Natural killer cell treated with Interleukin-12 subunit alpha and Interleukin-12 subunit beta and Interleukin-15 and Interleukin-18, amount 100 ng/mL, for 72 hours (primary cell): Measurements from ENCODE around the gene PHACTR2. TPM values are rescaled to one million over a fixed set of nuclear protein-coding genes. Genes with fewer than 3 reads are reported as not detected.
"Not testable (repeated sequence)": the region's sequence is repeated elsewhere in the genome, so short reads cannot be mapped to it uniquely, and the experiment has no call there.

ENCODE experiments used
- ATAC-seq, 2 donors: fragments of 150-1000 bp; cut with Tn5 transposase in 1 of 2; sonication (Bioruptor Pico), chemical (Tn5 transposase) in 1 of 2; 2 replicates each; pipeline ENCODE4 v1.10.0; 2021
- DNase-seq: peaks from one replicate; pipeline ENCODE4 v3.0.0; 2022; ENCODE audit warnings: low spot score
- H3K27ac Mint-ChIP-seq, 2 donors: 1 replicate in 1 of 2; 2 replicates in 1 of 2; pipeline ENCODE4 v1.8.0; 2022; ENCODE audit warnings: mixed read lengths in 2 of 2, mild to moderate bottlenecking in 1 of 2, moderate library complexity in 1 of 2
- H3K27me3 Mint-ChIP-seq, 2 donors: 1 replicate in 1 of 2; 2 replicates in 1 of 2; pipeline ENCODE4 v1.8.0; 2022; ENCODE audit warnings: mixed read lengths in 2 of 2
- H3K36me3 Mint-ChIP-seq: one replicate; pipeline ENCODE4 v1.8.0; 2022; ENCODE audit warnings: mixed read lengths
- H3K4me1 Mint-ChIP-seq, 2 donors: 1 replicate in 1 of 2; 2 replicates in 1 of 2; pipeline ENCODE4 v1.8.0; 2022; ENCODE audit warnings: low read depth in 2 of 2, mixed read lengths in 2 of 2, mild to moderate bottlenecking in 1 of 2
- H3K4me3 Mint-ChIP-seq: one replicate; pipeline ENCODE4 v1.8.0; 2022; ENCODE audit warnings: mixed read lengths
- H3K9me3 Mint-ChIP-seq: 2 replicates; pipeline ENCODE4 v1.8.0; 2022; ENCODE audit warnings: mixed read lengths
- total RNA-seq, 2 donors: library from RNA; stranded (reverse); gene quantifications; one replicate each; pipeline ENCODE4 v1.2.3, GENCODE V29; 2022

PHACTR2 gene
- total RNA-seq, 2 donors from 2014 or later: 19.9 to 23.6 TPM

DNA sequence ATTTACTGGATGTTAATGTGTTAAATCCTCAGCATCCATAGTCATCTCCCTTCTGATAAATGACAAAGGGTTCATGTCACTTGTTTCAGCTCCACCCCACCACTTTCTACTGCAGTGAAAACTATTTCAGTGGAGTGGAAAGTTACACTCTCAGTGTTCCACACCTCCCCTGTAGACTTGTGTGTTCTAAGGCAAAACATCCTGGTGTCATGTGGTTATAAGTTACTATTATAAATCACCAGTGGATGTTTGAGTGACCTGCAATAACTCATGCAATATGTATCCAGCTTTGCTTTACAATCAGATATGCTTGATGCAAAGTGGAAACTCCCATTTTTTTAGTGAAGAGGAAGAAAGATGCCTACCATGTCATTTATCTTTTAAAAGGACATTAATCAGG lies 83.3 kb downstream of the PHACTR2 start:
- no peaks in the 10 kb centered on the region for H3K27me3 Mint-ChIP-seq
- ATAC-seq: no peak
- H3K9me3 Mint-ChIP-seq: no peaks in the 10 kb centered on the region
- no peaks in the 10 kb centered on the region for H3K36me3 Mint-ChIP-seq
- no peak for DNase-seq
- no peak overlapping the region for H3K27ac Mint-ChIP-seq
- H3K4me3 Mint-ChIP-seq: no peak overlapping the region
- peaks cover 0 to 4% of the 10 kb centered on the region in 2 donors for H3K4me1 Mint-ChIP-seq

DNA sequence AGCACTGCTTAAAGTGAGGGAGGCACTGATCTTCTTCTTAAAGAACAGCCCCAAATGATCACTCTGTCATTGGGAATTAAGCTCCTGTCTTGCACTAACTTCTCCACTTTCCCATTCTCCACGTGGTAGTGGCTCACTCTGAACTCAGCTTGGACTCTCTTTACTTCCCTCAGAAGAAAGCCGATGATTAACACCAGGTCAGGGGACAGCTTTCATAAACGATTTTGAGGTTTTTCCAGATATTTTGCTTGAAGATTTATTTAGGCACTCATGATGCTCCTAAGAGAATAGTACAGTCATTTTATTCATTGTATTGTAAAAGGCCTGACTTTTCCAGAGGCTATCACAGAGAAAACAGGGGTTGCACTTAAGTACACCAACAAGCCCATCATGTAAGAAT lies 84.4 kb downstream of the PHACTR2 start:
- DNase-seq: no peak
- H3K4me3 Mint-ChIP-seq: no peak overlapping the region
- H3K9me3 Mint-ChIP-seq: no peaks in the 10 kb centered on the region
- no peak overlapping the region for H3K27ac Mint-ChIP-seq
- H3K4me1 Mint-ChIP-seq: peaks cover 0 to 4% of the 10 kb centered on the region in 2 donors
- no peak for ATAC-seq
- H3K27me3 Mint-ChIP-seq: no peaks in the 10 kb centered on the region
- no peaks in the 10 kb centered on the region for H3K36me3 Mint-ChIP-seq

DNA sequence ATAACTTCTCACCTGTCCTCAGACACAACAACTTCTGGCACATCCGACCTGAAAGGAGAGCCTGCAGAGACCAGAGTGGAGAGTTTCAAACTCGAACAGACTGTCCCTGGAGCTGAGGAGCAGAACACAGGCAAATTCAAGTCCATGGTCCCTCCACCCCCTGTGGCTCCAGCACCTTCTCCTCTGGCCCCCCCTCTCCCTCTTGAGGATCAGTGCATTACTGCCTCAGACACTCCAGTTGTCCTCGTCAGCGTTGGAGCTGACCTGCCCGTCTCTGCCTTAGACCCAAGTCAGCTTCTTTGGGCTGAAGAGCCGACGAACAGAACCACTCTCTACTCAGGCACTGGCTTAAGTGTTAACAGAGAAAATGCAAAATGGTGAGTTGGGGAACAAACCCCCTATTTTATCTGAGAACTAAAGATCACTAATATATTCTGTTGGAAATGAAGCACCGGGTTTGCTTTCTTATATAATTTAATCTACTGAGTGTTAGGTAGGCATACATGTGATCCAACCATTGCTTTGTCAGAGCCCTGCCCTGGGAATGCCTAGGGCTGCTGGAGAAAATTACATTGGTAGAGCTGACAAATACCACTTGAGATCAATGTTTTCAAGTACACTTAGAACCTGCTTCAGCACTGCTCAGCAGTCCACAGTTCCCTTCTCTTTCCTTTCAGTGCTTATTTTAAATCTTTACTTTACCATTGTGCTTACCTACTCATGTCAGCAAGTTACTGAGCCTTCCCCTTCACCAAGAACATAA lies 87.8 kb downstream of the PHACTR2 start:
- no peak overlapping the region for H3K4me3 Mint-ChIP-seq
- H3K4me1 Mint-ChIP-seq: no peaks in the 10 kb centered on the region
- H3K27me3 Mint-ChIP-seq: no peaks in the 10 kb centered on the region
- ATAC-seq (no peak), DNase-seq (no peak)
- H3K27ac Mint-ChIP-seq: no peak overlapping the region
- H3K36me3 Mint-ChIP-seq: no peaks in the 10 kb centered on the region
- no peaks in the 10 kb centered on the region for H3K9me3 Mint-ChIP-seq

DNA sequence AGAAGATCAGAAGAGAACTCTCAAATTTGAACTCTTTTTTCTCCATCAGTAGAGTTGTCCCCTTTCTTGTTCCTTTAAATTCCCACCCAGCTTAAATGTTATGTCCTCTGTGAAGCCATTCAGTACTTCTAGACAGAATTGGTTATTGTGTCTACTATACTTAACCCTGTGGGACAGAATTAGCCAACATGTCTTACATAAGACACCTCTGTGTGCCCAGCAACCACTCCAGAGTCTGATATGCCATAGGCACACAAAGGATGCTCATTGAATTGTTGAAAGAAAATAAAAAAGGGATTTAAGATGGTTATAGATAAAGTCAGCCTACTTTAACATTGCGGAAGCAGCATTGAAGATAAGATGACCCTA lies 88.4 kb downstream of the PHACTR2 start:
- no peak overlapping the region for H3K27ac Mint-ChIP-seq

DNA sequence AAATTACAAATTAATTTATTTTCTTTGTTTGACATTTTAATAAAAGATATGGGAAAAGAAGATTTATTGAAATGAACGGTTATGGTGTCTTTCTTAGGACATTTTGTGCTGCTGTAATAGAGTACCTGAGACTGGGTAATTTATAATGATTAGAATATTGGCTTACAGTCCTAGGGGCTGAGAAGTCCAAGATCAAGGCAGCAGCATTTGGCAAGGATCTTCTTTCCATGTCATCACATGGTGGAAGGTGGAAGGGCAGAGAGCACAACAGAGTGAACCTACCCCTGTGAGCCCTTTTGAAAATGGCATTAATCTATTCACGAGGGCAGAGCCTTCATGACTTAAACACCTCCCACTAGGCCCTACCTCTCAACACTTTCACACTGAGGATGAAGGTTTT lies 89.7 kb downstream of the PHACTR2 start:
- no peak overlapping the region for H3K4me3 Mint-ChIP-seq
- ATAC-seq (no peak), DNase-seq (no peak)
- H3K9me3 Mint-ChIP-seq: no peaks in the 10 kb centered on the region
- H3K27ac Mint-ChIP-seq: no peak overlapping the region
- H3K4me1 Mint-ChIP-seq: no peaks in the 10 kb centered on the region
- no peaks in the 10 kb centered on the region for H3K36me3 Mint-ChIP-seq
- no peaks in the 10 kb centered on the region for H3K27me3 Mint-ChIP-seq

More for the DNA sequence above, 88.4 kb downstream of the PHACTR2 start:
- H3K9me3 Mint-ChIP-seq: no peaks in the 10 kb centered on the region
- no peaks in the 10 kb centered on the region for H3K27me3 Mint-ChIP-seq
- H3K4me1 Mint-ChIP-seq: no peaks in the 10 kb centered on the region
- no peak for DNase-seq
- H3K36me3 Mint-ChIP-seq: no peaks in the 10 kb centered on the region
- no peak for ATAC-seq
- no peak overlapping the region for H3K4me3 Mint-ChIP-seq

DNA sequence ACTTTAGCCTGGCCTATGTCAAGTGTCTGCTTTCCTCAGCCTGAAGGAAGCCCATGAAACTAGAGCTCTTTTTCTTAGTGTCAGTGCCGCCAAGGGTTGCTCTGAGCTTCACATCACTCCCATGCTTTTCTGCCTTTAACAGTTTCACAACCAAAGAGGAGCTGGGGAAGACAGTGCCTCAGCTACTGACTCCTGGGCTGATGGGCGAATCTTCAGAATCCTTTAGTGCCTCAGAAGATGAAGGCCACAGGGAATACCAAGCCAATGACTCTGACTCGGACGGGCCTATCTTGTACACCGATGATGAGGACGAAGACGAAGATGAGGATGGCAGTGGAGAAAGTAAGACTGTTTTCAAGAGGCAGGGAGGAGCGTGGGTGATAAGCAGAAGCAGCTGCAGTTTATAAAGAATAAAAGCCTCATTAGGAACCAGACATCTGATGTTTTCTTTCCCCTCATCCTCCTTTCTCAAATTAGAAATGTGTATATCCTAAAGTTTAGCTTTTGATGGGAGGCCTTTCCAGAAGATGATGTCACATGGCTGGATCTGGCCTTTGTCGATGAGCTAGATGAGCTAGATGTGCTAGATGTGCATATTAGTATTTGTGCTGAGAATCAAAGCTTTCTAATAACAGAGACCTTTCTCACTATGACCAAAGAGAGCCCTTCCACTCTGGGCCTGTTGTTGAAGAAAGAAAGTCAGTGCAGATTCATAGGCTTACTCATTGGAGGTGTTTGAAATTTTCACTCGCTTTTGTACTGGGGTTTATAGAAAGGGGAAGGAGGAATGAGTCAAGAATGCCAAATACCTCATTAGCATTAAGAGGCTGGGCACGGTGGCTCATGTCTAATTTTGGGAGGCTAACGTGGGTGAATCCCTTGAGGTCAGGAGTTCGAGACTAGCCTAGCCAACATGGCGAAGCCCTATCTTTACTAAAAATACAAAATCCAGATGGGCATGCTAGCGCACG lies 94.6 kb downstream of the PHACTR2 start:
- no peak overlapping the region for H3K27ac Mint-ChIP-seq
- no peaks in the 10 kb centered on the region for H3K36me3 Mint-ChIP-seq
- no peak for ATAC-seq
- H3K4me3 Mint-ChIP-seq: no peak overlapping the region
- H3K4me1 Mint-ChIP-seq: no peaks in the 10 kb centered on the region
- DNase-seq: no peak
- H3K9me3 Mint-ChIP-seq: no peaks in the 10 kb centered on the region
- no peaks in the 10 kb centered on the region for H3K27me3 Mint-ChIP-seq

DNA sequence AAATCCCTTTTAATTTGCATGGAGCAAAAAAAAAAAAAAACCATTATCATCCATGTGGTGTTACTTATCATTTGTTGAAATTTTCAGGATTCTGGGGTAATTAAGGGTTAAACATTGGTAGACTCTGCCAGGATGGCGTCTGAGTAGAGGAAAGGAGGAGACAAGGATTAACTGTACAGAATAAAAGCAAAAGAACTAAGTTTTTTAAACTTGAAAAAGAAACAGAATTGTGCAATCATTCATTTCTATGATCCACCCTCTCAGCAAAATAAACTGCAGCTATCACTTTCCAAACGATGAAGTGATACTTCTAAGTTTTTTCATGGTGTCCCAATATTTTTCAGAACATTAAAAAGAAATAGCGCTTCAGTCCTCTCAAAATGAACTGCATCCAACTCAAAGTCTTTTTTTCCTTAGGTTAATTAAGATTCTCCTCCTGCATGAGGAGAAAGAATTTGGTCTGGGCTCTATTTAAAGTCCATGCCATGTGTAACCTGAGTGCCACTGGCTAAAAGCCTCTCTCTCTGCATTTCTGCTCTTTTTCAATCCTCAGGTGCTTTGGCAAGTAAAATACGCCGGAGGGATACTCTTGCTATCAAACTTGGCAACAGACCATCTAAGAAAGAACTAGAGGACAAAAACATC lies 95.9 kb downstream of the PHACTR2 start:
- Mint-ChIP-seq H3K4me1 (no peaks in the 10 kb centered on the region), H3K9me3 (no peaks in the 10 kb centered on the region), H3K27me3 (no peaks in the 10 kb centered on the region), H3K36me3 (no peaks in the 10 kb centered on the region), H3K27ac (no peak overlapping the region), H3K4me3 (no peak overlapping the region)
- ATAC-seq (no peak), DNase-seq (no peak)

DNA sequence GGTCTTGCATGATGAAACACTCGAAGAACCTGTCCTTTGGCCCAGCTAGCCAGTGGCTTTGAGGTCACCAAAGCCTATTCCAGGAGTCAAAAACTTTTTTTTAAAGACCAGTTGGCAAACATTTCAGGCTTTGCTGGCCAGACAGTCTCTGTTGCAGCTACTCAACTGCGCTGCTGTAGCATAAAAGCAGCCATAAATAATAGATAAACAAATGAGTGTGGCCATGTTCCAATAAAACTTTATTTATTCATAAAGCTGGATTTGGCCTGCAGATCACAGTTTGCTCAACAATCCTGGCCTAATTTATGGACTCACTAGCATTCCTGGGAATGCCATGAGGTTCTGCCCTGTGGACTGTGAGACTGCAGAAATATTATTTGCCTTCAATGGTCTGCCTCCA lies 96.6 kb downstream of the PHACTR2 start:
- ATAC-seq (no peak), DNase-seq (no peak)
- H3K4me3 Mint-ChIP-seq: no peak overlapping the region
- no peak overlapping the region for H3K27ac Mint-ChIP-seq
- no peaks in the 10 kb centered on the region for H3K27me3 Mint-ChIP-seq
- no peaks in the 10 kb centered on the region for H3K36me3 Mint-ChIP-seq
- H3K9me3 Mint-ChIP-seq: no peaks in the 10 kb centered on the region
- no peaks in the 10 kb centered on the region for H3K4me1 Mint-ChIP-seq

DNA sequence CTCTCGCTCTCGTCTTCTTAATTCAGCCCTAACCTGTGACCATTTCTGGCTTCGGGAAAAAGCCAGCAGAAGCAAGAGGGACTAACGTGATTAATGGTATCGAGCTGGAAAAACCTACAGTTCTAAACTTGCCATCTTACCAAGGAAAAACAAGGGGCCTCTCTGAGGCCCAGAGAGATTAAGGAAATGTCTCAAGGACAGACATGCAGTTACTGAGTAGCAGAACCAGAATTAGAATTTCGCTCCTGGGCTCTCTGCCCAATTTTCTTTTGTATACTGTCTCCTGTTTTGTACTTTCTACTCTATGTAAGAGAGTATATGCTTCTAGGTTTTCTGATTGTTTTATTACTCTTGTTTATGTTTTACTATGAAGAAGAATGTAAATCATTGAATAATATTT lies 97.6 kb downstream of the PHACTR2 start:
- Mint-ChIP-seq H3K9me3 (no peaks in the 10 kb centered on the region), H3K4me3 (no peak overlapping the region), H3K27me3 (no peaks in the 10 kb centered on the region), H3K4me1 (no peaks in the 10 kb centered on the region), H3K36me3 (no peaks in the 10 kb centered on the region), H3K27ac (no peak overlapping the region)
- ATAC-seq (no peak), DNase-seq (no peak)

DNA sequence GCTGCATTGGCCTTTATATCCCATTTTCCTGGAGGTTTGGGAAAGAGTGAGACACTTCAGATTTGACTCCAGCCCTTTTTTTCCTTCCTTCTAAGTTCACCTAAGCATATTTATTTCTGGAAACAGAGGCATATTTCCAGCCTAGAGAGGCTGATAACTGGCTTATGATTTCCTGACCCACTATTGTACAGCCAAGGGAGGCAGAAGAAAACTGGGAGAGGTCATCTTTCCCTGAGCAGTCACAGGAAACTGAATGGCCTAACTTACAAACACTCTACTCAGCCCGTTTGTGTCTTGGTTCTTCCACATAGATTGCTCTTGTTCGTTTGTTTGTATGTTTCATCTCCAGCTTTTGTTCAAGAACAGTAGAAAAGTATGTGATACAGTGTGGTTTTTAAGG lies 101.2 kb downstream of the PHACTR2 start:
- H3K9me3 Mint-ChIP-seq: no peaks in the 10 kb centered on the region
- H3K36me3 Mint-ChIP-seq: no peaks in the 10 kb centered on the region
- no peak overlapping the region for H3K4me3 Mint-ChIP-seq
- ATAC-seq: no peak
- peak overlapping the region in 1 of 2 donors; percentile 60 for H3K27ac Mint-ChIP-seq
- no peak for DNase-seq
- no peaks in the 10 kb centered on the region for H3K4me1 Mint-ChIP-seq
- H3K27me3 Mint-ChIP-seq: no peaks in the 10 kb centered on the region

DNA sequence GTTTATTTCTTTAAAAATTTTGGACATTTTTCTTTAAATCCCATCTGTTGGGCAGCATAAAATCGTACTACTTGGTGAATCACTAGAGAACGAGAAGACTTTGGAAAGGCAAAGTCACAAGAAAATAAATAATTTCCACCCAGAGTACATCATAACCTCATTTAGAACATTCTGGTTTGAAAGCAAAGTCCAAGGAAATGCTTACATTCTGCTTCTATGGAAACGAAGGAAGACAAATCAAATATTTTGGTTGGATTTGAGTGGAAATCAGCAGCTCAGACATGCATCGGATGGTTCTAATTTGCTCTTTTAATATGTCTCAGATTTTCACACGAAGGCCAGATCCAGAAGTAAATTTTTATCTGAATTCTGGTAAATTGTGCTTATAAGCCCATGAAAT lies 104.7 kb downstream of the PHACTR2 start:
- no peak overlapping the region for H3K27ac Mint-ChIP-seq
- no peaks in the 10 kb centered on the region for H3K27me3 Mint-ChIP-seq
- DNase-seq: no peak
- H3K36me3 Mint-ChIP-seq: peaks cover 18% of the 10 kb centered on the region
- no peak overlapping the region for H3K4me3 Mint-ChIP-seq
- H3K9me3 Mint-ChIP-seq: peaks cover 6% of the 10 kb centered on the region
- ATAC-seq: no peak
- no peaks in the 10 kb centered on the region for H3K4me1 Mint-ChIP-seq

DNA sequence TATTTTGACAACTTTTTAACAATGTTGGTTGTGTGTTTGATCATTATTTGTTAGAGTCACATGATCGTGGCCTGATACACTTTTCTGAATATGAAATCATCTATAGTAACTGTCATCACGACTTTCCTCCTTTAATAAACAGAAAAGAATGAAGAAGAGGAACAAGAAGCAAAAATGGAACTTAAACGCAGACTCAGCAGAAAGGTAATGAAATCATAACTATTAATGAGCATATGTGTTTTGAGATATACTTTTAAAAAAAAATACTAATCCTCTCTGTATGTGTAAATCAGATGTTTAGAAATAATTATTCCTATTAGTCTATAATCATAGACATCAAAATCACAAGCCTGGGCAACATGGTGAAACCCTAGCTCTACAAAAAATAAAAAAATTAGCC lies 105.3 kb downstream of the PHACTR2 start:
- Mint-ChIP-seq H3K27ac (no peak overlapping the region), H3K4me3 (no peak overlapping the region), H3K4me1 (no peaks in the 10 kb centered on the region), H3K27me3 (no peaks in the 10 kb centered on the region), H3K9me3 (peaks cover 6% of the 10 kb centered on the region), H3K36me3 (peaks cover 18% of the 10 kb centered on the region)
- ATAC-seq: no peak
- DNase-seq: no peak

DNA sequence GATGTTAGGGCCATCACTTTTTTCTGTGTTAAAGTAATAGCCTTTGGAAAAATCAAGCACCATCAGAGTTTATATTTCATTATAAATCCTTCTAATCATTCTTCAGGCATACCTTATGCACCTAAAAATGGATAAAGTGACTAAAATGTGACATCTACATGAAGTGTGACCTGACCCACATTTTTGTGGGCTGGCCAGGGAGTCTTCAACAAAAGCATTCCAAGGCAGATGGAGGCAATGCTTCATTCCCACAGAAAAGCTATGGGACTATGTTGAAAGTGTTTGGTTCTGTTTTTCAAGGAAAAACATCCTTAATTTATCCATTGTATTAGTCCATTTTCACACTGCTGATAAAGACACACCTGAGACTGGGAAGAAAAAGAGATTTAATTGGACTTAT lies 106.6 kb downstream of the PHACTR2 start:
- no peak for ATAC-seq
- H3K27me3 Mint-ChIP-seq: no peaks in the 10 kb centered on the region
- no peak for DNase-seq
- H3K27ac Mint-ChIP-seq: no peak overlapping the region
- H3K9me3 Mint-ChIP-seq: peaks cover 6% of the 10 kb centered on the region
- no peaks in the 10 kb centered on the region for H3K4me1 Mint-ChIP-seq
- no peak overlapping the region for H3K4me3 Mint-ChIP-seq
- peaks cover 18% of the 10 kb centered on the region for H3K36me3 Mint-ChIP-seq

DNA sequence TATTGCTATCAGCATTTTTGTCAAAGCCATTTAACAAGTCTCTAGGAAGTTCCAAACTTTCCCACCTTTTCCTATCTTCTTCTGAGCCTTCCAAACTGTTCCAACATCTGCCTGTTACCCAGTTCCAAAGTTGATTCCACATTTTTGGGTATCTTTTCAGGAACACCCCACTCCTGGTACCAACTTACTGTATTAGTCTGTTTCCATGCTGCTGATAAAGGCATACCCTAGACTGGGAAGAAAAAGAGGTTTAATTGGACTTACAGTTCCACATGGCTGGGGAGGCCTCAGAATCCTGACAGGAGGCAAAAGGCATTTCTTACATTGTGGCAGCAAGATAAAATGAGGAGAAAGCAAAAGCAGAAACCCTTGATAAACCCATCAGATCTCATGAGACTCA lies 108.6 kb downstream of the PHACTR2 start:
- not testable (repeated sequence) for H3K27ac Mint-ChIP-seq
- peaks cover 32% of the 10 kb centered on the region for H3K36me3 Mint-ChIP-seq

More for the DNA sequence above, 108.6 kb downstream of the PHACTR2 start:
- DNase-seq, H3K9me3 Mint-ChIP-seq, H3K4me1 Mint-ChIP-seq, H3K4me3 Mint-ChIP-seq, H3K27me3 Mint-ChIP-seq, ATAC-seq: not testable (repeated sequence)
